Peyer's patch (tissue), 4 donors: ENCODE data around the gene RTCA.

ENCODE experiments used
- POLR2A ChIP-seq, 2 donors: fragments of 450-650 bp; IDR thresholded peaks; one replicate each; pipeline ENCODE4 v1.5.1; 2017; ENCODE audit warnings: antibody characterized with exemption in 2 of 2, mild to moderate bottlenecking in 2 of 2, moderate library complexity in 2 of 2
- TF ChIP-seq, protein P1 (sequence below), 6 experiments: fragments of 450-650 bp in 4 of 6; fragments of 200-600 bp in 2 of 6; sonication (generic) in 1 of 6; IDR thresholded peaks; one replicate each; pipeline ENCODE4 v1.5.1; 2017 to 2019; ENCODE audit warnings: antibody characterized with exemption in 6 of 6, mild to moderate bottlenecking in 3 of 6, moderate library complexity in 1 of 6

- TF ChIP-seq, protein P1, sequence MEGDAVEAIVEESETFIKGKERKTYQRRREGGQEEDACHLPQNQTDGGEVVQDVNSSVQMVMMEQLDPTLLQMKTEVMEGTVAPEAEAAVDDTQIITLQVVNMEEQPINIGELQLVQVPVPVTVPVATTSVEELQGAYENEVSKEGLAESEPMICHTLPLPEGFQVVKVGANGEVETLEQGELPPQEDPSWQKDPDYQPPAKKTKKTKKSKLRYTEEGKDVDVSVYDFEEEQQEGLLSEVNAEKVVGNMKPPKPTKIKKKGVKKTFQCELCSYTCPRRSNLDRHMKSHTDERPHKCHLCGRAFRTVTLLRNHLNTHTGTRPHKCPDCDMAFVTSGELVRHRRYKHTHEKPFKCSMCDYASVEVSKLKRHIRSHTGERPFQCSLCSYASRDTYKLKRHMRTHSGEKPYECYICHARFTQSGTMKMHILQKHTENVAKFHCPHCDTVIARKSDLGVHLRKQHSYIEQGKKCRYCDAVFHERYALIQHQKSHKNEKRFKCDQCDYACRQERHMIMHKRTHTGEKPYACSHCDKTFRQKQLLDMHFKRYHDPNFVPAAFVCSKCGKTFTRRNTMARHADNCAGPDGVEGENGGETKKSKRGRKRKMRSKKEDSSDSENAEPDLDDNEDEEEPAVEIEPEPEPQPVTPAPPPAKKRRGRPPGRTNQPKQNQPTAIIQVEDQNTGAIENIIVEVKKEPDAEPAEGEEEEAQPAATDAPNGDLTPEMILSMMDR (IDR thresholded peaks at IDR 0.05), result no peak
- no peak for TF ChIP-seq POLR2A (IDR thresholded peaks at IDR 0.05)
Observed at GRCh38 chr1:100323419-100324106, 57.5 kb downstream of the RTCA start.
